ENCODE data around the gene SATB2.

SATB2 gene

DNA sequence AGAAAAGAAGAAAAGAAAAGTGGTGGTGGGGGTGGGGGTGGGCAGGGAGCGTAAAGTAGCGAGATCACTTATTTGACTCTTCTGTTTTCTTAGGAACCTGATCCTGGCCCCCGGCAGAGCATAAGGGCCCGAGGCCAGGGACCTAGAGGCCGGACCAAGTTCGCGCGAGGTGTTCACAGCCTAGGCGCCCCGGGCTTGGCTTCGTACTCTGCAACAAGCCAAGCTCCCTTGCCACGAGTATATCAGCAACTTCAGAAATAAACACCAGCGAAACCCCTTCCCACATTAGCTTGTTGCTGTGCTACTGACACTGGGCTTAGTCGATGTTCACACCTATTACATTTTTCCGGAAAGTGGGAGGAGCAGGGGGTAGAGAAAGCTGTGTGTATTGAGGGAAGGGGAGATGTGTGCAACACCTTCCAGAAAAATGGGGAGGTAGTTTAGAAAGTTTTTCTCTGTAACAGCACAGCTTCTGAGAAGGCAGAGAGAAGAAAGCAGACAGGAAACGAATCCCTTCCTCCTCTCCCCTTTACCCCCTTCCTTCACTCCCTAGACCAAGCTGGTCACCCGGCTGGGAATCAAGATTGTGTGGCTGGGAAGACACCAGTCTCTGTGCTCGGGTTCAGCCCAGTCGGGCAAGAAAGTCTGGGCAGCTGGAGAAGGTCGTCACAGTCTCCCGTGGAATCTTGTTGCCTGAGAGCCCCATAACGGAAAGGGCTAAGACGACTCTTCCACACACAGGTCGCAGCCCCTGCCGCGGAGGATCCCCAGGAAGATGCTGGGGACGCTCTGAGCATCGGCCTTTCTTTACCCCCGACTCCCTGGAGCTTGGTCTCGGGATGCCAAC lies 12.0 kb upstream of the SATB2 start:
- no peak overlapping the region for H3K27ac ChIP-seq
- TF ChIP-seq, protein P1, sequence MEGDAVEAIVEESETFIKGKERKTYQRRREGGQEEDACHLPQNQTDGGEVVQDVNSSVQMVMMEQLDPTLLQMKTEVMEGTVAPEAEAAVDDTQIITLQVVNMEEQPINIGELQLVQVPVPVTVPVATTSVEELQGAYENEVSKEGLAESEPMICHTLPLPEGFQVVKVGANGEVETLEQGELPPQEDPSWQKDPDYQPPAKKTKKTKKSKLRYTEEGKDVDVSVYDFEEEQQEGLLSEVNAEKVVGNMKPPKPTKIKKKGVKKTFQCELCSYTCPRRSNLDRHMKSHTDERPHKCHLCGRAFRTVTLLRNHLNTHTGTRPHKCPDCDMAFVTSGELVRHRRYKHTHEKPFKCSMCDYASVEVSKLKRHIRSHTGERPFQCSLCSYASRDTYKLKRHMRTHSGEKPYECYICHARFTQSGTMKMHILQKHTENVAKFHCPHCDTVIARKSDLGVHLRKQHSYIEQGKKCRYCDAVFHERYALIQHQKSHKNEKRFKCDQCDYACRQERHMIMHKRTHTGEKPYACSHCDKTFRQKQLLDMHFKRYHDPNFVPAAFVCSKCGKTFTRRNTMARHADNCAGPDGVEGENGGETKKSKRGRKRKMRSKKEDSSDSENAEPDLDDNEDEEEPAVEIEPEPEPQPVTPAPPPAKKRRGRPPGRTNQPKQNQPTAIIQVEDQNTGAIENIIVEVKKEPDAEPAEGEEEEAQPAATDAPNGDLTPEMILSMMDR (conservative IDR thresholded peaks at IDR 0.05): no peak

DNA sequence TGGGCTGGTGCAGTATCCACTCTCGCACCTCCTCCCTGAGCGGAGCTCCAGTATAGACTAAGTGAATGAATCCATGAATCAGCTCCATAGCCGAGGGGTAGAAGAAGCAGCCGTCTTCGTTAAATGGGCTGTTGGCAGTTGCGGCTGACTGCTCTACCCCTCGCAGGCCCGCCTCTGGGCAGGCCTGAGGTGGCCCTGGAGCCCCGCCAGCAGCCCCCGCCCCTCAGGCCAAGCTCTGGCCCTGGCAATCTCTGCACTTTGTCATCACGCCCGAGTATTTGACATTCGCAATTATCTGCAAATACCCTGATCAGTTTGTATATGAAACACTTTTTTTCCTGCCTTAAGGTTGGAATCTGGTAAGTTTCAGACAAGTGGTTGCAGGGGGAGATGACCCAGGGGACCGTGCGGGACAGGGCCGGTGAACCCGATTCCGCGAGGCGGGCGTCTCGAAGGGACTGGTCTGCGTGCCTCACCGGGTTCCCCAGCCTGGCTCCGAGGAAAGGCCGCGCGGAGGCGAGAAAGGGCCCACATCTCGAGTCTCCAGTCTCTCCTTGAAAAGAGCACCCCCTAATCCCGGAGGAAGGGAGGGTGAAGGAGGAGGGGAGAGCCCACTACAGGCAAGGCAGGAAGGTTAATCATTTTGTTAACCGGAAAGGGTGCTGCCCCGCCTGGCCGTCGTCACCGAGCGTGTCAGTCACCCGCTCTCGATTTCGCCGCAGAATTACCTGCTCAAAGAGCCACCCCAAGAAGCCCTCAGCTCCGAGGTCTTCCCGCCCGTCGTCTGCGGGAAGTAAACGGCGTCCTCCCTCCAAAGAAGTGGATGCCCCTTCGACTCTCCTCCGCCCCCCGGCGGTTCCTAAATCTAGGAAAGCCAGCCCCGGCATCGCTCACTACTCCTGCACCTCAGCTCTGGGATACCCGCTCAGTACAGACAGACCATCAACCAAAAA lies 11.1 kb upstream of the SATB2 start:
- TF ChIP-seq, protein P1 (conservative IDR thresholded peaks at IDR 0.05): no peak
- no peak overlapping the region for H3K27ac ChIP-seq

DNA sequence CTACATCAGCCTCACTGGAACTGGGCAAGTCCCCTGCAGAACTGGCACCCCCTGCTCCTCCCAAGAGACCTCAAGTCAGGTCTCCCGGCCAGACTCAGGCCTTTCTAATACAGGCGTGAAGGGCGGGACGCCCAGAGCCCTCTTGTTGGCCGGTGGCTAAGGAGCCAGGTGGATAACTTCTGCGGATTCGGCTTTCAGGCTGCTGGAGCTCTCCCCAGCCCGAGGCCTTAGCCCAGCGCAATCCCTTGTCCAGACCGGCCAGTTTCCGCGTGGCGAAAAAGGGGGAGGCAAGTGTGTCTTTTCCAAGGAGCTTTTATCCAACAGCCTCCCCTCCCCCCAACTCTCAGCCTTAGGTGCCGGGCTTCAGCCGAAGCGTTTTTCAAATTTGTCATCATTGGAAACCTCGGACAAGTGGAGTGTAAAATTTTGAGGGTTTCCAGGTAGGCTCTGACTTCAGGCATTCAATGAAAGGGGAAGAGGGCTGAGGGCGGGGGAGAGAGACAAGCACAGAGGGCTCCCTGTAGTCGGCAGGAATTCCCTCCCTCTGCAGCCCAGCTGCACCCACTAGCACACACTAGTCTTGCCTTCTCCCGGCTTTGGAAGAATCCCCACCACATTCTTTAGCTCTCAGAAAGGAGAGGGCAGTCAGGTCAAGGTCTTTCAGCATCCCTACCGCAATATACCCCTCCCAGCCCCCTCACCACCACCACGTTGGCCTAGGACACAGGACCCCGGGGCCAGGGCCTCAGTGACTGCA lies 9.5 kb upstream of the SATB2 start:
- no peak overlapping the region for H3K27ac ChIP-seq
- TF ChIP-seq, protein P1 (conservative IDR thresholded peaks at IDR 0.05): no peak

DNA sequence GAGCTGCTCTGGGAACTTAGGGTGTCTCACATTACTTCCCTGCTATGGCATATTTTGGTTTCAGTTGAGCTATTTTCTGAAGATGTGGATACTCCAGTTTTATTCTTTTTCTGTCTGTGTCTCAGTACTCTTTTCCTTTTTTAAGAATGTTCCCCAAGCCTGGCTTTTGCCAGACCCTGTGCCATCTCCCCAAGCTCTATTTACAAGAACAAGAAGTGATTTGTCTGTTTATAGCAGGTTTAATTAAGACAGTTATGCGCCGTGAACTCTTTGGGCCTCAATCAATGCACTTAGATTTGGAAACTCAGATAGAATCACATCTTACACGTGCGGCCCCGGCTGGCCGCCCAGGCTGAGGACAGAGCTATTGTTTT lies 8.9 kb upstream of the SATB2 start:
- no peak overlapping the region for H3K27ac ChIP-seq
- TF ChIP-seq, protein P1 (conservative IDR thresholded peaks at IDR 0.05): no peak

DNA sequence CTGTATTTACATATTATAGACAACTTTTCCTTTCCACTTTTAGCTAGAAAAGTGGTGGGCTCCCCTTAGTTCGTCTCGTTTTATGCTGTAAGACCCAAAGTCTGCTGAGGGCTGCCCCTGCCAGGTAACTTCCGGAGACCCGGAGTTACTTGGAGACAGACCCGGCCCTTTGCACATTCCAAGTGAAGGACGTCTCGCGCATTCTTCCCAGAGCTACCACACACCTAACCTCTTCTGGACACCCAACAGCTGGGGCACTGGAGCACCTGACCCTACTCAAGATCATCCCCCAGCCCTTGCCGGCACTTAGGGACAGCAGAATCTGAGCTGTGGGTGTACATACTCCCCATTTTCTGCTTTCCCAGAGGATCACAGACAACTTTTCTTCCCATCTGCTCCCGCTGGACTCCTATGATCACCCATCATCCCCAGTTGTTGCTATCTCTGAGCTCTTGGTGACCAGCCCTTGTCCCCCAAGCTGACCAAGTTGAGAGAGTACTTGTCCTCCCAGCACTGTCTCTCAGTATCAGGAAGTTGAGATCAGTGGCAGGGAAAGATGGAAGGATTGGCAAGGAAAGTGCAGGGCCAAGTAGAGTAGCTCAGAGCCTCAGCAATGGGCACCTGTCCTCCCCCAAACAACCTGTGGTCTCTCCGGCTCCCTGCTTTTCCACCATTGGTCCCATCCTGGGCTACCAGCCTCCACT lies 8.4 kb upstream of the SATB2 start:
- no peak overlapping the region for H3K27ac ChIP-seq
- TF ChIP-seq, protein P1 (conservative IDR thresholded peaks at IDR 0.05): no peak

DNA sequence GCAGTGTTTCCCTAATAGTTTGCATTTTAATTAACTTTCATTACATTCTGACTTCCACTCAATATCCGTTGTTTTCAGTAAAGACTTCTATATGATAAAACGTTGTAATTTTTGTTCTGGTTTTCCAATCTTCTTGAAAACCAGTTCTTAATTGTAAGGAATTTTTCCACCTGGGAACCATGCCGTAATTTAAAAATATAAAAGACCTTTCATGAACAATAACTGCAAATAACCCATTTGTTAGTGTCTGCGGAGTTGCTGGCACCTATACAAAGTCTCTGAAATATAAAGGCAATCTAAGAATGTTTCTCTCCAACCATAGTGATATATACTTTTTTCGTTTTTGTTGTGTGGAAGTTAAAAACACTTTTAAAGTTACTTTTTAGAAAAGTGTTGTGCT lies 7.7 kb upstream of the SATB2 start:
- H3K27ac ChIP-seq: no peak overlapping the region
- TF ChIP-seq, protein P1 (conservative IDR thresholded peaks at IDR 0.05): no peak

Data from VCaP (cell line).